GM12873 (cell line): ENCODE measurements around the gene CDK18.

Source experiments
- TF ChIP-seq, protein P1 (sequence below): IDR thresholded peaks from 2 replicates; pipeline ENCODE4 v1.5.1; 2012; ENCODE audit warnings: low read depth, mild to moderate bottlenecking, moderate library complexity, low read length, control low read depth; ENCODE audit not compliant: insufficient read depth; ENCODE audit errors: missing control alignments

CDK18 gene

GRCh38 chr1:205546541-205546940, 42.1 kb downstream of the CDK18 start:
- TF ChIP-seq, protein P1, sequence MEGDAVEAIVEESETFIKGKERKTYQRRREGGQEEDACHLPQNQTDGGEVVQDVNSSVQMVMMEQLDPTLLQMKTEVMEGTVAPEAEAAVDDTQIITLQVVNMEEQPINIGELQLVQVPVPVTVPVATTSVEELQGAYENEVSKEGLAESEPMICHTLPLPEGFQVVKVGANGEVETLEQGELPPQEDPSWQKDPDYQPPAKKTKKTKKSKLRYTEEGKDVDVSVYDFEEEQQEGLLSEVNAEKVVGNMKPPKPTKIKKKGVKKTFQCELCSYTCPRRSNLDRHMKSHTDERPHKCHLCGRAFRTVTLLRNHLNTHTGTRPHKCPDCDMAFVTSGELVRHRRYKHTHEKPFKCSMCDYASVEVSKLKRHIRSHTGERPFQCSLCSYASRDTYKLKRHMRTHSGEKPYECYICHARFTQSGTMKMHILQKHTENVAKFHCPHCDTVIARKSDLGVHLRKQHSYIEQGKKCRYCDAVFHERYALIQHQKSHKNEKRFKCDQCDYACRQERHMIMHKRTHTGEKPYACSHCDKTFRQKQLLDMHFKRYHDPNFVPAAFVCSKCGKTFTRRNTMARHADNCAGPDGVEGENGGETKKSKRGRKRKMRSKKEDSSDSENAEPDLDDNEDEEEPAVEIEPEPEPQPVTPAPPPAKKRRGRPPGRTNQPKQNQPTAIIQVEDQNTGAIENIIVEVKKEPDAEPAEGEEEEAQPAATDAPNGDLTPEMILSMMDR: no peak

GRCh38 chr1:205547936-205548827, 43.7 kb downstream of the CDK18 start:
- TF ChIP-seq, protein P1: peak; percentile 9

GRCh38 chr1:205554026-205554811, 49.8 kb downstream of the CDK18 start:
- TF ChIP-seq, protein P1: no peak

- TF ChIP-seq, protein P1: no peak
These were observed 57.2 kb downstream of the CDK18 start for GRCh38 chr1:205561501-205562203.

DNA sequence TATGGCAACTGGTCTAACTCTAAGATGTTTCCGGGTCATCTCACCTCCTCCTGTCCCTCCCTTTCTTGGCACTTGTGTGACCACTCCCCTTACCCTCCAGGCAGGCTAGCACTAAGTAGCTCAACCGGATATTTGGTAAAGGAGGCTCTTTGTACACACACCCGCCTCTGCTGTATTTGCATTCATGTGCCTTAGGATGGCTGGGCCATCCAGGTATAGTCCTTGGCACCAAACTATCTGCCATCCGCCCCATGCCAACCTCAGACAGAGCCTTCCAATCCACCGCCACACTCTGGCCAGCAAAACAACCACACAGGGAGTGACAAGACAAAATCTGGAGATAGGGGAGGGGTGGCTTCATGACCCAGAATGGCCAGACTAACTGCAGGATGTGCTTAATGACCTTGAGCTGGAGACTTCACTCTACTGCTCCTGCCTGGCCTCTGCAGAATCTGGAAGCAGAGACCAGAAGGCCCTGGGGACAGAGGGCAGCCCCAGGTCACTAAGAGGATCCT, 59.5 kb downstream of the CDK18 start:
- TF ChIP-seq, protein P1: no peak

- TF ChIP-seq, protein P1: no peak
These were observed 61.3 kb downstream of the CDK18 start for GRCh38 chr1:205565799-205566198.
